Measurements from ENCODE around the gene XXYLT1.
"Not testable (repeated sequence)": the region's sequence is repeated elsewhere in the genome, so short reads cannot be mapped to it uniquely, and the experiment has no call there.

Gene XXYLT1

GRCh38 chr3:195219351-195220230 is 51.4 kb downstream of the XXYLT1 start:
- H3K4me3 ChIP-seq (replicated peaks in 1 of 2; ENCODE audit: low read depth in 2 of 2, low read length in 2 of 2), result no peak overlapping the region
- DNase-seq (ENCODE audit: low read depth in 2 of 2), result no peak
- TF ChIP-seq, protein P1, sequence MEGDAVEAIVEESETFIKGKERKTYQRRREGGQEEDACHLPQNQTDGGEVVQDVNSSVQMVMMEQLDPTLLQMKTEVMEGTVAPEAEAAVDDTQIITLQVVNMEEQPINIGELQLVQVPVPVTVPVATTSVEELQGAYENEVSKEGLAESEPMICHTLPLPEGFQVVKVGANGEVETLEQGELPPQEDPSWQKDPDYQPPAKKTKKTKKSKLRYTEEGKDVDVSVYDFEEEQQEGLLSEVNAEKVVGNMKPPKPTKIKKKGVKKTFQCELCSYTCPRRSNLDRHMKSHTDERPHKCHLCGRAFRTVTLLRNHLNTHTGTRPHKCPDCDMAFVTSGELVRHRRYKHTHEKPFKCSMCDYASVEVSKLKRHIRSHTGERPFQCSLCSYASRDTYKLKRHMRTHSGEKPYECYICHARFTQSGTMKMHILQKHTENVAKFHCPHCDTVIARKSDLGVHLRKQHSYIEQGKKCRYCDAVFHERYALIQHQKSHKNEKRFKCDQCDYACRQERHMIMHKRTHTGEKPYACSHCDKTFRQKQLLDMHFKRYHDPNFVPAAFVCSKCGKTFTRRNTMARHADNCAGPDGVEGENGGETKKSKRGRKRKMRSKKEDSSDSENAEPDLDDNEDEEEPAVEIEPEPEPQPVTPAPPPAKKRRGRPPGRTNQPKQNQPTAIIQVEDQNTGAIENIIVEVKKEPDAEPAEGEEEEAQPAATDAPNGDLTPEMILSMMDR (IDR thresholded peaks at IDR 0.05; ENCODE audit: low read depth, low read length), result no peak

DNA sequence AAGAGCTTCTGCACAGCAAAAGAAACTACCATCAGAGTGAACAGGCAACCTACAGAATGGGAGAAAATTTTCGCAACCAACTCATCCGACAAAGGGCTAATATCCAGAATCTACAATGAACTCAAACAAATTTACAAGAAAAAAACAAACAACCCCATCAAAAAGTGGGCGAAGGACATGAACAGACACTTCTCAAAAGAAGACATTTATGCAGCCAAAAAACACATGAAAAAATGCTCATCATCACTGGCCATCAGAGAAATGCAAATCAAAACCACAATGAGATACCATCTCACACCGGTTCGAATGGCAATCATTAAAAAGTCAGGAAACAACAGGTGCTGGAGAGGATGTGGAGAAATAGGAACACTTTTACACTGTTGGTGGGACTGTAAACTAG is 52.6 kb downstream of the XXYLT1 start:
- not testable (repeated sequence) for DNase-seq (ENCODE audit: low read depth in 2 of 2); H3K4me3 ChIP-seq (replicated peaks in 1 of 2; ENCODE audit: low read depth in 2 of 2, low read length in 2 of 2)

DNA sequence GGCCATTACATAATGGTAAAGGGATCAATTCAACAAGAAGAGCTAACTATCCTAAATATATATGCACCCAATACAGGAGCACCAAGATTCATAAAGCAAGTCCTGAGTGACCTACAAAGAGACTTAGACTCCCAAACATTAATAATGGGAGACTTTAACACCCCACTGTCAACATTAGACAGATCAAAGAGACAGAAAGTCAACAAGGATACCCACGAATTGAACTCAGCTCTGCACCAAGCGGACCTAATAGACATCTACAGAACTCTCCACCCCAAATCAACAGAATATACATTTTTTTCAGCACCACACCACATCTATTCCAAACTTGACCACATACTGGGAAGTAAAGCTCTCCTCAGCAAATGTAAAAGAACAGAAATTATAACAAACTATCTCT is 55.4 kb downstream of the XXYLT1 start:
- H3K4me3 ChIP-seq (replicated peaks in 1 of 2; ENCODE audit: low read depth in 2 of 2, low read length in 2 of 2); DNase-seq (ENCODE audit: low read depth in 2 of 2): not testable (repeated sequence)

DNA sequence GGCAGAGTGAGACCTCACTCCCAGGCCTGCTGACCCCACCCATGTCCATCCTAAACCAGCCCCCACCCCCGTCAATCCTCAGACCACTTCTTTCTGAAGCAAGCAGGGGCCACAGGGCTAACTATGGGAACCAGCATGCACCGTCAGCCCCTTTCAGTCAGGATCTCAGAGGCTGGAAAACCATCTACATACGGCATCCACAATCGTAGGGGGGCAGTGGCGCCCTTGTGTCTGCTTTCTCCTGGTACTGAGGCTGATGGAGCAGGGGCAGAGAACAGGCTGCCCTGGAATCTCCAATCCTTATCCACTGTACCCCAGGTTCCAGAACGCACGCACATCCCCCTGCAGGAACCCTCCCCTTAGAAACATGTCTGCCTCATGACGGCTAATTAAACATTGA is 56.6 kb downstream of the XXYLT1 start:
- TF ChIP-seq, protein P1 (IDR thresholded peaks at IDR 0.05; ENCODE audit: low read depth, low read length), result no peak
- DNase-seq (ENCODE audit: low read depth in 2 of 2), result no peak
- no peak overlapping the region for H3K4me3 ChIP-seq (replicated peaks in 1 of 2; ENCODE audit: low read depth in 2 of 2, low read length in 2 of 2)

GRCh38 chr3:195213639-195214315 is 57.2 kb downstream of the XXYLT1 start:
- DNase-seq (ENCODE audit: low read depth in 2 of 2), result no peak
- TF ChIP-seq, protein P1 (IDR thresholded peaks at IDR 0.05; ENCODE audit: low read depth, low read length), result no peak
- no peak overlapping the region for H3K4me3 ChIP-seq (replicated peaks in 1 of 2; ENCODE audit: low read depth in 2 of 2, low read length in 2 of 2)

GRCh38 chr3:195212749-195213375 is 58.1 kb downstream of the XXYLT1 start:
- TF ChIP-seq, protein P1 (IDR thresholded peaks at IDR 0.05; ENCODE audit: low read depth, low read length), result no peak
- no peak overlapping the region for H3K4me3 ChIP-seq (replicated peaks in 1 of 2; ENCODE audit: low read depth in 2 of 2, low read length in 2 of 2)
- DNase-seq (ENCODE audit: low read depth in 2 of 2), result no peak

DNA sequence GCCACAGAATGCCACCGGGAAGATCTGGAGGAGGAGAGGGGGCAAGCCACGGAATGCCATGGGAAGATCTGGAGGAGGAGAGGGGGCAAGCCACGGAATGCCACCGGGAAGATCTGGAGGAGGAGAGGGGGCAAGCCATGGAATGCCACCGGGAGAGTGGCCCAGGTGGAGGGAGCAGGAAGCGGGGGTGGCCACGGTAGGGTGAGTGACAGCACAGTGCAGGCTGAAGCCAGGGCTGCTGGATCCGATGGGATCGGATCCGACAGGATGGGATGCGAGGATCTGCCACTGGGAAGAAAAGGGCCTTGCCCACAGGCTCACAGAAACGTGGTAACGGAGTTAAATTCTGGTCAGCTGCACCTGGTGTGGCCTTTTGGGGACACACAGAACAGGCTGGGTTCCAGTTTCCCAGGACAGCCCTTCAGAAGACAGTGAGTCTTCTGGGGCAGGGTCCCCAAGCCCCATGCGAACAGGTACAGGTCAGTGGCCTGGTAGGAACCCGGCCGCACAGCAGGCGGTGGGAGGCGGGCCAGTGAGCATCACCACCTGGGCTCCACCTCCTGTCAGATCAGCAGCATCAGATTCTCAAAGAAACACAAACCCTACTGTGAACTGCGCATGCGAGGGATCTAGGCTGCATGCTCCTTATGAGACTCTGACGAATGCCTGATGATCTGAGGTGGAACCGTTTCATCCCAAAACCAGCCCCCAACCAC is 58.8 kb downstream of the XXYLT1 start:
- TF ChIP-seq, protein P1 (IDR thresholded peaks at IDR 0.05; ENCODE audit: low read depth, low read length), result no peak
- no peak for DNase-seq (ENCODE audit: low read depth in 2 of 2)
- H3K4me3 ChIP-seq (replicated peaks in 1 of 2; ENCODE audit: low read depth in 2 of 2, low read length in 2 of 2), result no peak overlapping the region

Data from cardiac fibroblast (primary cell).